Natural killer cell (primary cell): ENCODE measurements around the gene CNNM4. TPM values are rescaled to one million over a fixed set of nuclear protein-coding genes. Genes with fewer than 3 reads are reported as not detected.
A peak's percentile ranks its signal among the peaks of the same experiment; 100 is the strongest.

Experiments
- ATAC-seq, 3 donors: fragments of 150-1000 bp in 2 of 3; fragments of 200-7000 bp in 1 of 3; cut with Tn5 transposase; 1 replicate in 1 of 3; 2 replicates in 2 of 3; pipeline ENCODE4 v1.10.0; 2021; ENCODE audit warnings: mild to moderate bottlenecking in 2 of 3, moderate library complexity in 2 of 3
- DNase-seq, 2 donors: peaks; one replicate each; pipeline versions ENCODE4 v3.0.0 to v3.0.0-alpha.2; 2013 to 2021; ENCODE audit warnings: mixed read lengths in 1 of 2
- H3K27ac ChIP-seq: one replicate; pipeline ENCODE4 v1.5.1; 2013; ENCODE audit warnings: mild to moderate bottlenecking, low read length
- H3K27me3 ChIP-seq: one replicate; pipeline ENCODE4 v1.6.1; 2013; ENCODE audit warnings: low read length; ENCODE audit not compliant: control insufficient read depth, insufficient read depth
- H3K36me3 ChIP-seq: one replicate; pipeline ENCODE4 v1.6.1; 2013; ENCODE audit warnings: low read length; ENCODE audit not compliant: control insufficient read depth, insufficient read depth
- H3K4me1 ChIP-seq: one replicate; pipeline ENCODE4 v1.6.1; 2013; ENCODE audit warnings: low read length; ENCODE audit not compliant: control insufficient read depth, insufficient read depth
- H3K4me3 ChIP-seq: one replicate; pipeline ENCODE4 v1.5.1; 2013; ENCODE audit warnings: low read length
- H3K9me3 ChIP-seq: one replicate; pipeline ENCODE4 v1.6.1; 2013; ENCODE audit warnings: low read length; ENCODE audit not compliant: control insufficient read depth, insufficient read depth
- H3K27ac Mint-ChIP-seq, 2 donors: one replicate each; pipeline ENCODE4 v1.8.0; 2022; ENCODE audit warnings: mild to moderate bottlenecking in 2 of 2, mixed read lengths in 2 of 2, moderate library complexity in 1 of 2
- H3K27me3 Mint-ChIP-seq, 2 donors: one replicate each; pipeline ENCODE4 v1.8.0; 2022; ENCODE audit warnings: low read depth in 2 of 2, mixed read lengths in 2 of 2
- H3K36me3 Mint-ChIP-seq: one replicate; pipeline ENCODE4 v1.8.0; 2022; ENCODE audit warnings: mixed read lengths
- H3K4me1 Mint-ChIP-seq, 2 donors: one replicate each; pipeline ENCODE4 v1.8.0; 2022; ENCODE audit warnings: mixed read lengths in 2 of 2
- H3K4me3 Mint-ChIP-seq: one replicate; pipeline ENCODE4 v1.8.0; 2022; ENCODE audit warnings: mild to moderate bottlenecking, moderate library complexity, mixed read lengths
- H3K9me3 Mint-ChIP-seq, 2 donors: one replicate each; pipeline ENCODE4 v1.8.0; 2022; ENCODE audit warnings: mixed read lengths in 2 of 2
- CTCF ChIP-seq: fragments of 200-600 bp; IDR thresholded peaks from one replicate; pipeline ENCODE4 v1.8.0; 2022; ENCODE audit warnings: antibody characterized with exemption
- WGBS: methylation state at CpG from one replicate; pipeline ENCODE4 v1.1.7; 2013; ENCODE audit warnings: missing lambda C conversion rate; ENCODE audit not compliant: insufficient coverage; 5-methylcytosine and 5-hydroxymethylcytosine counted together
- intact Hi-C: fragments of 100-400 bp; cut with micrococcal nuclease; formaldehyde crosslinking; loops from one replicate; pipeline ENCODE4 v1.14.2; 2022
- total RNA-seq, 4 donors: library from RNA; stranded (reverse); fragments of 120-200 nt in 1 of 4; gene quantifications; one replicate each; pipeline versions ENCODE4 v1.2.3 to v1.2.4, GENCODE V29; 2013 to 2022

Gene CNNM4
- total RNA-seq, 3 donors from 2014 or later (not counting 1 experiment from before 2014, with no cell fraction given): 9.9 to 12.1 (median 10.7) TPM

- DNase-seq (no peak), ATAC-seq (no peak)
- Histone ChIP-seq H3K4me3 (no peak overlapping the region), H3K27me3 (no peaks in the 10 kb centered on the region), H3K36me3 (no peaks in the 10 kb centered on the region), H3K27ac (no peak overlapping the region), H3K4me1 (peaks cover 21% of the 10 kb centered on the region), H3K9me3 (no peaks in the 10 kb centered on the region)
- intact Hi-C loops: no loop called here
- no peaks in the 10 kb centered on the region for H3K36me3 Mint-ChIP-seq
- WGBS: 87% methylated on average over 5 of the region's 5 CpGs
- no peaks in the 10 kb centered on the region for H3K9me3 Mint-ChIP-seq
- H3K4me3 Mint-ChIP-seq: no peak overlapping the region
- H3K27ac Mint-ChIP-seq: no peak overlapping the region
- H3K27me3 Mint-ChIP-seq: peaks cover 0 to 3% of the 10 kb centered on the region in 2 donors
- H3K4me1 Mint-ChIP-seq: peaks cover 22% of the 10 kb centered on the region in 2 donors
- no peak for TF ChIP-seq CTCF
Observed at GRCh38 chr2:96756788-96757476, 3.8 kb upstream of the CNNM4 start.

- Histone ChIP-seq H3K36me3 (no peaks in the 10 kb centered on the region), H3K27ac (no peak overlapping the region), H3K9me3 (no peaks in the 10 kb centered on the region), H3K4me3 (no peak overlapping the region), H3K4me1 (peaks cover 26% of the 10 kb centered on the region), H3K27me3 (no peaks in the 10 kb centered on the region)
- peaks cover 27% of the 10 kb centered on the region in 2 donors for H3K4me1 Mint-ChIP-seq
- DNase-seq (no peak), ATAC-seq (no peak)
- no peaks in the 10 kb centered on the region for H3K36me3 Mint-ChIP-seq
- WGBS: 94% methylated on average over 6 of the region's 6 CpGs
- peaks cover 0 to 3% of the 10 kb centered on the region in 2 donors for H3K27me3 Mint-ChIP-seq
- H3K9me3 Mint-ChIP-seq: no peaks in the 10 kb centered on the region
- no peak for TF ChIP-seq CTCF
- no peak overlapping the region for H3K4me3 Mint-ChIP-seq
- H3K27ac Mint-ChIP-seq: no peak overlapping the region
- intact Hi-C loops: no loop called here
Observed at GRCh38 chr2:96757477-96757860, 3.2 kb upstream of the CNNM4 start.

GRCh38 chr2:96758987-96759386 is 1.7 kb upstream of the CNNM4 start:
- H3K4me3 Mint-ChIP-seq: peak overlapping the region; percentile 38
- Histone ChIP-seq H3K4me3 (no peak overlapping the region), H3K4me1 (peaks cover 41% of the 10 kb centered on the region), H3K27ac (no peak overlapping the region), H3K36me3 (no peaks in the 10 kb centered on the region), H3K9me3 (no peaks in the 10 kb centered on the region), H3K27me3 (no peaks in the 10 kb centered on the region)
- H3K27me3 Mint-ChIP-seq: peaks cover 0 to 3% of the 10 kb centered on the region in 2 donors
- no peaks in the 10 kb centered on the region for H3K9me3 Mint-ChIP-seq
- H3K27ac Mint-ChIP-seq: no peak overlapping the region
- intact Hi-C loops: no loop called here
- no peaks in the 10 kb centered on the region for H3K36me3 Mint-ChIP-seq
- no peak for DNase-seq
- 78% methylated on average over 3 of the region's 3 CpGs for WGBS
- no peak for TF ChIP-seq CTCF
- peaks cover 40 to 42% of the 10 kb centered on the region in 2 donors for H3K4me1 Mint-ChIP-seq
- no peak for ATAC-seq

GRCh38 chr2:96759548-96759947 is 1.2 kb upstream of the CNNM4 start:
- H3K27me3 ChIP-seq: no peaks in the 10 kb centered on the region
- H3K4me1 ChIP-seq: peaks cover 47% of the 10 kb centered on the region
- 96% methylated on average over 3 of the region's 4 CpGs for WGBS
- DNase-seq (no peak), ATAC-seq (no peak)
- intact Hi-C loops: no loop called here
- H3K36me3 ChIP-seq: no peaks in the 10 kb centered on the region
- Mint-ChIP-seq H3K27me3 (no peaks in the 10 kb centered on the region), H3K27ac (peak overlapping the region; percentile 65 to 71), H3K4me3 (peak overlapping the region; percentile 86), H3K4me1 (peaks cover 46 to 48% of the 10 kb centered on the region in 2 donors), H3K36me3 (no peaks in the 10 kb centered on the region), H3K9me3 (no peaks in the 10 kb centered on the region)
- TF ChIP-seq CTCF: no peak
- H3K27ac ChIP-seq: peak overlapping the region; percentile 63
- no peak overlapping the region for H3K4me3 ChIP-seq
- no peaks in the 10 kb centered on the region for H3K9me3 ChIP-seq
